ENCODE data around the gene RAB3GAP1.

GRCh38 chr2:135152361-135152760 lies 100.3 kb downstream of the RAB3GAP1 start:
- TF ChIP-seq, protein P1, sequence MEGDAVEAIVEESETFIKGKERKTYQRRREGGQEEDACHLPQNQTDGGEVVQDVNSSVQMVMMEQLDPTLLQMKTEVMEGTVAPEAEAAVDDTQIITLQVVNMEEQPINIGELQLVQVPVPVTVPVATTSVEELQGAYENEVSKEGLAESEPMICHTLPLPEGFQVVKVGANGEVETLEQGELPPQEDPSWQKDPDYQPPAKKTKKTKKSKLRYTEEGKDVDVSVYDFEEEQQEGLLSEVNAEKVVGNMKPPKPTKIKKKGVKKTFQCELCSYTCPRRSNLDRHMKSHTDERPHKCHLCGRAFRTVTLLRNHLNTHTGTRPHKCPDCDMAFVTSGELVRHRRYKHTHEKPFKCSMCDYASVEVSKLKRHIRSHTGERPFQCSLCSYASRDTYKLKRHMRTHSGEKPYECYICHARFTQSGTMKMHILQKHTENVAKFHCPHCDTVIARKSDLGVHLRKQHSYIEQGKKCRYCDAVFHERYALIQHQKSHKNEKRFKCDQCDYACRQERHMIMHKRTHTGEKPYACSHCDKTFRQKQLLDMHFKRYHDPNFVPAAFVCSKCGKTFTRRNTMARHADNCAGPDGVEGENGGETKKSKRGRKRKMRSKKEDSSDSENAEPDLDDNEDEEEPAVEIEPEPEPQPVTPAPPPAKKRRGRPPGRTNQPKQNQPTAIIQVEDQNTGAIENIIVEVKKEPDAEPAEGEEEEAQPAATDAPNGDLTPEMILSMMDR (IDR thresholded peaks at IDR 0.05; ENCODE audit: low read length) = no peak
- no peak for TF ChIP-seq EZH2 (IDR thresholded peaks at IDR 0.05; ENCODE audit: borderline replicate concordance, low read length)

Measured in OCI-LY1 (cell line).